Smooth muscle cell (in vitro differentiated cells): ENCODE results near the gene IGSF22. TPM values are rescaled to one million over a fixed set of nuclear protein-coding genes. Genes with fewer than 3 reads are reported as not detected.
A peak's percentile ranks its signal among the peaks of the same experiment; 100 is the strongest.
"Not testable (repeated sequence)": the region's sequence is repeated elsewhere in the genome, so short reads cannot be mapped to it uniquely, and the experiment has no call there.

ENCODE experiments used
- DNase-seq: peaks from one replicate; lab custom pipeline; 2025; ENCODE audit not compliant: unreplicated experiment; lab: John Stamatoyannopoulos, UW
- H2AFZ ChIP-seq: fragments of 200-600 bp; sonication (generic); 2 replicates; pipeline ENCODE4 v1.6.0; 2016; ENCODE audit warnings: antibody characterized with exemption, low read depth, mild to moderate bottlenecking
- H3F3A ChIP-seq: fragments of 200-600 bp; sonication (generic); 2 replicates; pipeline ENCODE4 v1.6.0; 2017; ENCODE audit warnings: antibody characterized with exemption, low read depth
- H3K27ac ChIP-seq: fragments of 200-600 bp; sonication (generic); 2 replicates; pipeline ENCODE4 v1.5.1; 2016; ENCODE audit warnings: low read depth, mild to moderate bottlenecking
- H3K27me3 ChIP-seq: fragments of 200-600 bp; sonication (generic); 2 replicates; pipeline ENCODE4 v1.6.1; 2016; ENCODE audit warnings: low read depth, mild to moderate bottlenecking
- H3K36me3 ChIP-seq: fragments of 200-600 bp; sonication (generic); 2 replicates; pipeline ENCODE4 v1.5.1; 2016; ENCODE audit warnings: low read depth
- H3K4me1 ChIP-seq: fragments of 200-600 bp; sonication (generic); 2 replicates; pipeline ENCODE4 v1.5.1; 2016; ENCODE audit warnings: low read depth
- H3K4me2 ChIP-seq: fragments of 200-600 bp; sonication (generic); 2 replicates; pipeline ENCODE4 v1.6.0; 2016; ENCODE audit warnings: mild to moderate bottlenecking
- H3K4me3 ChIP-seq: fragments of 200-600 bp; sonication (generic); 2 replicates; pipeline ENCODE4 v1.5.1; 2016; ENCODE audit warnings: mild to moderate bottlenecking
- H3K79me2 ChIP-seq: fragments of 200-600 bp; sonication (generic); 2 replicates; pipeline ENCODE4 v1.6.0; 2016; ENCODE audit warnings: low read depth, mild to moderate bottlenecking
- H3K9ac ChIP-seq: fragments of 200-600 bp; sonication (generic); 2 replicates; pipeline ENCODE4 v1.6.0; 2016; ENCODE audit warnings: low read depth
- H3K9me3 ChIP-seq: fragments of 200-600 bp; sonication (generic); replicated peaks from 2 replicates; pipeline ENCODE4 v1.5.1; 2016; ENCODE audit warnings: low read depth
- H4K20me1 ChIP-seq: fragments of 200-600 bp; sonication (generic); 2 replicates; pipeline ENCODE4 v1.6.0; 2016; ENCODE audit warnings: low read depth
- CTCF ChIP-seq: fragments of 200-600 bp; sonication (generic); IDR thresholded peaks from 2 replicates; pipeline ENCODE4 v1.5.1; 2017; ENCODE audit warnings: borderline replicate concordance, mild to moderate bottlenecking, antibody characterized with exemption; ENCODE audit not compliant: insufficient read depth, poor library complexity, severe bottlenecking
- WGBS: methylation state at CpG from one replicate; pipeline ENCODE4 v1.1.7; 2016; ENCODE audit warnings: low lambda C conversion rate; 5-methylcytosine and 5-hydroxymethylcytosine counted together
- polyA plus RNA-seq: library from polyadenylated mRNA; unstranded; fragments of >200 nt; fragmentation: Nextera tagmentation; extraction: Ambion mirVana; gene quantifications from 2 replicates; pipeline ENCODE4 v1.2.1, GENCODE V29; 2016
- total RNA-seq: library from RNA; depleted of rRNA; stranded (reverse); fragments of >200 nt; gene quantifications from 2 replicates; pipeline ENCODE4 v1.2.3, GENCODE V29; 2014

IGSF22 gene
- total and polyA plus RNA-seq, 2 experiments from 2014 or later: not detected

DNA sequence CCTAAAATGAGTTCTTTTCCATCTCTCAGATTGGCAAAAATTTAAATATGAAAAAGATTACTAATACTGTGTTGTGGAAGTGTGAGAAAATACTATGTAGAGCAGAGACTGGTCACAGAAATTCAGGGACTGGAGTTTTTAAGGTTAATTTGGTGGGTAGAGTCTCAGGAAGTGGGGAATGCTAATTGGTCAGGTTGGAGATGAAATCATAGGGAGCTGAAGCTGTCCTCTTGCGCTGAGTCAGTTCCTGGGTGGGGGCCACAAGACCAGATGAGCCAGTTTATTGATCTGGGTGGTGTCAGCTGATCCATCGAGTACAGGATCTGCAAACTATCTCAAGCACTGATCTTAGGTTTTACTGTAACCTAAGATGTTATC is 56.8 kb downstream of the IGSF22 start:
- H3K27me3 ChIP-seq: no peaks in the 10 kb centered on the region
- 23% methylated on average over 2 of the region's 2 CpGs for WGBS
- no peak overlapping the region for H3K4me3 ChIP-seq
- H3K4me2 ChIP-seq: no peak overlapping the region
- no peak for TF ChIP-seq CTCF
- no peak for DNase-seq
- no peak overlapping the region for H2AFZ ChIP-seq
- H3K36me3 ChIP-seq: no peaks in the 10 kb centered on the region
- H4K20me1 ChIP-seq: no peaks in the 10 kb centered on the region
- no peak overlapping the region for H3K9ac ChIP-seq
- H3K27ac ChIP-seq: peak overlapping the region; percentile 1
- H3F3A ChIP-seq: no peaks in the 10 kb centered on the region
- H3K4me1 ChIP-seq: no peaks in the 10 kb centered on the region
- no peaks in the 10 kb centered on the region for H3K79me2 ChIP-seq
- H3K9me3 ChIP-seq: no peaks in the 10 kb centered on the region

DNA sequence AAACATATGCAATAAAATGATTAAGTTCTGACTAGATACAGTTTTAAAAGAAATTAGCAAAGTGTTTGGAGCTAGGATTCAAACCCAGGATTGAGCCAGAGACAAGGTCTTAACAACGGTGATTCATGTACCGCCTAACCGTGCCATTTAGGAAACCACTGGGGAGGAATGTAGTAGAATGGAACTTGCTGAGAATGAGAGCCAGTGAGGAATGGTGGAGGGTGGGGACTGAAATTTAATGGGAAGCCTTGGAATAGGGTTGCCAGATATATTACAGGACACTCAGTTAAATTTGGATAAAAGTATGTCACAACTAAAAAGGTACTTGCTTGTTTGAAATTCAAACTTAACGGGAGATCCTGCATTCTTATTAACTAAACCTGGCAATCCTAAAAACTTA is 57.9 kb downstream of the IGSF22 start:
- no peak overlapping the region for H3K27ac ChIP-seq
- no peak for DNase-seq

DNA sequence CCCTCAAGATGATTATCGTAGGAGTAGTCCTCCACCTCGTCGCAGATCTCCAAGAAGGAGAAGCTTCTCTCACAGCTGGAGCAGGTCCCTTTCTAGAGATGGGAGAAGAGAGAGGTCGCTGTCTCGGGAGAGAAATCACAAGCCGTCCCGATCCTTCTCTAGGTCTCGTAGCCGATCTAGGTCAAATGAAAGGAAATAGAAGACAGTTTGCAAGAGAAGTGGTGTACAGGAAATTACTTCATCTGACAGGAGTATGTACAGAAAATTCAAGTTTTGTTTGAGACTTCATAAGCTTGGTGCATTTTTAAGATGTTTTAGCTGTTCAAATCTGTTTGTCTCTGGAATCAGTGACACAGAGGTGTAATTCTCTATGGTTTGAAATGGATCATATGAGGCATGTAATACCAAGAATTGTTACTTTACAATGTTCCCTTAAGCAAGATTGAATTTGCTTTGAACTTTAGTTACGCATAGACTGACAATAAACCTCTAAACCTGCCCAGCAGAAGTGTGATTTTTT is 60.6 kb downstream of the IGSF22 start:
- not testable (repeated sequence) for H3K27ac ChIP-seq, H2AFZ ChIP-seq, DNase-seq, H3K79me2 ChIP-seq, H3K4me1 ChIP-seq, H3K27me3 ChIP-seq, H3K9me3 ChIP-seq, H4K20me1 ChIP-seq, H3K4me2 ChIP-seq, H3F3A ChIP-seq, H3K9ac ChIP-seq, H3K36me3 ChIP-seq, H3K4me3 ChIP-seq
- WGBS: 94% methylated on average over 10 of the region's 10 CpGs

More for the DNA sequence above, 57.9 kb downstream of the IGSF22 start:
- H4K20me1 ChIP-seq: no peaks in the 10 kb centered on the region
- H3K36me3 ChIP-seq: no peaks in the 10 kb centered on the region
- H3K79me2 ChIP-seq: no peaks in the 10 kb centered on the region
- no peak overlapping the region for H3K9ac ChIP-seq
- no peaks in the 10 kb centered on the region for H3K27me3 ChIP-seq
- H2AFZ ChIP-seq: no peak overlapping the region
- H3K4me2 ChIP-seq: no peak overlapping the region
- no peaks in the 10 kb centered on the region for H3K9me3 ChIP-seq
- no peaks in the 10 kb centered on the region for H3F3A ChIP-seq
- H3K4me1 ChIP-seq: no peaks in the 10 kb centered on the region
- TF ChIP-seq CTCF: no peak
- H3K4me3 ChIP-seq: no peak overlapping the region
- WGBS: 66% methylated on average over 4 of the region's 4 CpGs

DNA sequence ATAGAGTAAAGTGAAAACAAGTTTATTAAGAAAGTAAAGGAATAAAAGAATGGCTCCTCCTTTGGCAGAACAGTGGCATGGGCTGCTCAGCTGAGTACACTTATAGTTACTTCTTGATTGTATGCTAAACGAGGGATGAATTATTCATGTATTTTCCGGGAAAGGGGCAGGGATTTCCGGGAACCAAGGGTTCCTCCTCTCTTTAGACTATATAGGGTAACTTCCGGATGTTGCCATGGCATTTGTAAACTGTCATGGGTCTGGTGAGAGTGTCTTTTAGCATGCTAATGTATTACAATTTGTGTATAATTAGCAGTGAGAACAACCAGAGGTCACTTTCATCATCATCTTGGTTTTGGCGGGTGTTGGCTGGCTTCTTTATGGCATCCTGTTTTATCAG is 68.3 kb downstream of the IGSF22 start:
- Histone ChIP-seq H3K4me2 (no peak overlapping the region), H2AFZ (no peak overlapping the region), H4K20me1 (no peaks in the 10 kb centered on the region), H3K9ac (no peak overlapping the region), H3K36me3 (no peaks in the 10 kb centered on the region), H3F3A (no peaks in the 10 kb centered on the region), H3K27ac (no peak overlapping the region), H3K27me3 (peaks cover 3% of the 10 kb centered on the region), H3K4me3 (no peak overlapping the region), H3K4me1 (no peaks in the 10 kb centered on the region), H3K79me2 (no peaks in the 10 kb centered on the region), H3K9me3 (no peaks in the 10 kb centered on the region)
- no peak for DNase-seq
- 87% methylated on average over 5 of the region's 5 CpGs for WGBS
- no peak for TF ChIP-seq CTCF

Other genes starting within 250 kb of the IGSF22 start
- 121 and 137 TPM in 2 replicates for gene TSG101, start 199.2 kb downstream of the IGSF22 start, total RNA-seq
- gene TSG101, start 199.2 kb downstream of the IGSF22 start, polyA plus RNA-seq: 113 and 114 TPM in 2 replicates
- 30.4 and 32.7 TPM in 2 replicates for gene UEVLD, start 137.5 kb downstream of the IGSF22 start, total RNA-seq
- 15.1 and 16.5 TPM in 2 replicates for gene UEVLD, start 137.5 kb downstream of the IGSF22 start, polyA plus RNA-seq
- gene MISFA, start 126.4 kb downstream of the IGSF22 start, total RNA-seq: 0.18 TPM in 1 of 2 replicates, not detected in the other
- 0.90 and 1.3 TPM in 2 replicates for gene MISFA, start 126.4 kb downstream of the IGSF22 start, polyA plus RNA-seq
- 42.7 and 77.5 TPM in 2 replicates for gene SPTY2D1, start 91.8 kb downstream of the IGSF22 start, total RNA-seq
- gene SPTY2D1, start 91.8 kb downstream of the IGSF22 start, polyA plus RNA-seq: 18.3 and 18.8 TPM in 2 replicates
- gene TMEM86A, start 27.4 kb downstream of the IGSF22 start, total RNA-seq: 1.2 and 2.0 TPM in 2 replicates
- gene TMEM86A, start 27.4 kb downstream of the IGSF22 start, polyA plus RNA-seq: 2.0 and 2.6 TPM in 2 replicates
- gene PTPN5, start 65.6 kb upstream of the IGSF22 start, total RNA-seq: not detected in 2 replicates
- not detected in 2 replicates for gene PTPN5, start 65.6 kb upstream of the IGSF22 start, polyA plus RNA-seq
- not detected in 2 replicates for gene MRGPRX1, start 213.2 kb upstream of the IGSF22 start, total RNA-seq
- not detected in 2 replicates for gene MRGPRX1, start 213.2 kb upstream of the IGSF22 start, polyA plus RNA-seq